GM19239 (cell line): Measurements from ENCODE around the gene FLRT3.

Source experiments
- DNase-seq: peaks from one replicate; pipeline ENCODE4 v3.0.0; 2011; ENCODE audit warnings: low spot score; ENCODE audit not compliant: insufficient read length
- FAIRE-seq: peaks from 2 replicates; lab custom pipeline; 2011; peaks lifted over from hg19 to GRCh38; lab: Jason Lieb, UNC

FLRT3 gene

GRCh38 chr20:14332866-14333265, 4.5 kb downstream of the FLRT3 start:
- no peak for DNase-seq
- FAIRE-seq = no peak

GRCh38 chr20:14331646-14332045, 5.8 kb downstream of the FLRT3 start:
- DNase-seq (no peak), FAIRE-seq (no peak)

GRCh38 chr20:14319704-14320103, 17.7 kb downstream of the FLRT3 start:
- FAIRE-seq = no peak
- DNase-seq = no peak

DNA sequence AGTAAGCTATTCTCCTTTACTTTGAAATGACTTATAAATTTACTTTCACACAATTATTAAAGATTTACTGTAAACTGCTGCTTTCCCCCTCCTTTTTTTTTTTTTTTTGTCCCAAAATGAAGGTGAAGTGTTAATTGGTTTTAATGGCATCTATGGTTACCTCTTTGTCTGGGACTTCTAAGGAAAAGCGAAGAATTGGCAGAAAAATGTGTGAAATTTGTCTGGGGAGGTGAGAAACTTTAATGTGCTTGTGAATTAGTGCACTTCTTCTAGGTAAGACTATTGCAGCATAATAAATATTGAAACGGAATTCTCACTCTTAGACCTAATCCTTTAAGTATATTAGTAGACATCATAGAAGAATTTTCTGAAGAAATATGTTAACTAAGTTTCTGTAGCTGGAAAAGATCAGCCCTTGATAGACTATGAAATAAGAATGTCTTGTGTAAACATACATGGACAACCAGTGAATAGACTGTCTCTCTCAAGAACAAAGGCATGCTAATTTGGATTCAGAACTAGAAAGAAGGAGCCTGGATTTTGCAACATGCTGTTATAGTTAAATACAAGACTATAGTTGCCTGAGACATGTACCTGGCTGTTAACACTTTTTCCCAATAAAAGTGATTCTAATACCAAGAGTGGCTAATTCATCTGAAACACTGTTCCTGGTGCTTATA, 23.9 kb downstream of the FLRT3 start:
- FAIRE-seq (no peak), DNase-seq (no peak)

- no peak for FAIRE-seq
- DNase-seq = no peak
Observed at GRCh38 chr20:14312001-14312400, 25.4 kb downstream of the FLRT3 start.

DNA sequence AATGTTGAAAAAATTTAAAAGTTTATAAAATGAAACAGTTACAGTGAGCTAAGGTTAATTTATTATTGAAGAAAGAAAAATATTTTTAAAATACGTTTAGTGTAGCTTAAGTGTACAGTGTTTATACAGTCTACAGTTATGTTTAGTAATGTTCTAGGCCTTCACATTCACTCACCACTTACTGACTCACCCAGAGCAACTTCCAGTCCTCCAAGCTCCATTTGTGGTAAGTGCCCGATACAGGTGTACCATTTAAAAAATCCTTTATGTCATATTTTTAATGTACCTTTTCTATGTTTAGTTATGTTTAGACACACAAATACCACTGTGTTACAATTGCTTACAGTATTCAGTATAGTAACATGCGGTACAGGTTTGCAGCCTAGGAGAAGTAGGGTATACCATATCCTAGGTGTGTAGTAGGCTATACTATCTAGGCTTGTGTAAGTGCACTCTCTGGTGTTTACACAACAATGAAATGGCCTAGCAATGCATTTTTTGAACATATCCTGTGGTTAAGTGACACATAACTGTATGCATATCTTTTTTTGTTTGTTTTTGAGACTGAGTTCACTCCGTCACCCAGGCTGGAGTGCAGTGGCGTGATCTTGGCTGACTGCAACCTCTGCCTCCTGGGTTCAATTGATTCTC, 26.3 kb downstream of the FLRT3 start:
- DNase-seq (no peak), FAIRE-seq (no peak)

DNA sequence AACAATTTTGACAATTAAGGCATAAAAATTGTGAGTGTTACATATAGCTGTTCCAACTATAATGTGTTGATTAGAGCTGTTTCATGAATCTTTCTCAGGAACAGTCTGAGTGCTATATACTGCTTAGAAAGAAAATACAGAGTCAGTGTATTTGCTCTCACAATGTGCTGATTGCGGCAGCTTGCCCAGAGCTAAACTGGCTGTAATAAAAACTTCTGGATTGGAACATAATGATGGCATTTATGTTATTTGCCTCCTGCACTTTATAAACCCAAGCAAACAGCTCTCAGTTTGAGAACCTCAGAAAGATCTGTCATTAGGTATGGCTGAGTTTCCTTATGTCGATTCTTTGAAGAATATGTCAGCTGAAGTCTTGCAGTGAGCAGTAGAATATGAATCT, 29.5 kb downstream of the FLRT3 start:
- FAIRE-seq (no peak), DNase-seq (no peak)

GRCh38 chr20:14304472-14304871, 32.9 kb downstream of the FLRT3 start:
- DNase-seq = no peak
- no peak for FAIRE-seq

DNA sequence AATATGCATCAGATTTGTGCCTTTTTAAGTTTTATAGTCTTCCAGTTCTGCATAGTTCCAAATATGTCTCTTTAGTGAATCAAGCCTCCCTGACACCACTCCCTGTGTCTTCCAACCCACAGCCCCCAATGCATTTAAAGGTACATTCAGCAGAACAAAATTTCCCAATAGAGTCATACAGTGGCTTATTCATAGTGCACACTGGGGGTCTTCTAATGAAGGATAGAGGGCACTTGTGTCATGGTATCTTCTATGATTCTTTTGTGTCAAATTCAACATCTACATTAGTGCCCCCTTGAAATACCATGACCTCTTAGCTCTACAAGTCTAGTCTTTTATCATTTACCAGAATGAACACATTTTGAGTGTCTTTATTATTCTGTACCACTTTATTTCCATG, 33.8 kb downstream of the FLRT3 start:
- FAIRE-seq (no peak), DNase-seq (no peak)

DNA sequence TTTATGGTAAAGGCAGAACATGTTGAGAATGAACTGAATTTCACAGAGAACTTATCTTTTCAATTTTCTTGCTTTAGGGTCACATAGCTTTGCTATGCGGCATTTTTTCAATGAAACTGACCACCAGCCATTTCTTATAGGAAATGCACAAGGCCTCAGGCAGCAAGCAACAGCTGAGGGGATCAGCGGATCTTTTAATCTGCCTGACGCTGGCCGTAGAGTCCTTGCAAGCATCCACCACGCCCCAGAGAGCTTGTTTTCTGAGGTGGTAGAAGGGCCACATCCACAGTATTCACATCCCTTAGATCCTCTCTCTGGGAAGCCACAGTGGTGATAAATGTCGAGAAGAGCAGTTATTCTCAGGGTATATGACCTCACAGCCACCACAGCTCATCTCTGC, 34.3 kb downstream of the FLRT3 start:
- FAIRE-seq (no peak), DNase-seq (no peak)

DNA sequence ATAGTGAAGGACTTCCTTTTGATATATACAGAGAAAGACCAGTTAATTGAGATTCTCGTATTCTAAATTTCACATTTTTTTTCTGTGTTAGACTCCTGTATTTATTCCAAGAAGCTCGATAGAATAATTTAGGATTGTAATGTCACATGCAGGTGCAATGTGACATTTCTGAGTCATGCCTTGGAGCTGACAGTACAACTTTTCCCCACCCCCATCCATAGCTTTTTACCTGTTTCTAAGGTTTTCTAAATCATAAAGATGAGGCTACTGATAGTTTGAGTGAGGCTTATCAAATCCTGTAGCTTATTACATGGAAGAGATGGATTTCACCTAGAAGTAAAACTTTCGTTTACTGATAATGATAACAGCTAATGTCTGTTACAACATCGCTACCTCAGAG, 37.6 kb downstream of the FLRT3 start:
- no peak for DNase-seq
- FAIRE-seq = no peak

DNA sequence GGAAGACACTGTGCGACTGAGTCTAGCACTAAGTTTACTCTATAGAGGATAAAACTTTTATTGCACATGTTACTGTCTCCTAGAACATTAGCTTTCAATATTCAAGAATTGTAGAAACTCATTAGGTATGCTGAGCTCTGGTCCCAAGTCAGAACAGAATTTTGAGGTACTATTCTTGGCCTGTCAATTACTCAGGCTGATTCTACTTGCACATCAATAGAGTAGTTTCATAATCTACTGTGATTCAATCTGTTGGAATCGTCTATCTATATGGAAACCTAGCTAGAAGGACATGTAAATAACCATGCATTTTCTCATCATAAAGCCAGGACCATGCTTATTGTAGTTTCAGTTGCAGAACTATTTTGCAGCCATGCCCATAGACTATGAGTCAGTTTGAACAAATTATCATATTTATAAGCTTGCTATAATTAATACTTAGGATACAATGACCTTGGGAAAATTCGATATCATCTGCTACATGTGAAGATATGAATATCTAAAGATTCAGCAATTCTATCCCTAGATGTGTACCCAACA, 41.6 kb downstream of the FLRT3 start:
- DNase-seq (no peak), FAIRE-seq (no peak)

DNA sequence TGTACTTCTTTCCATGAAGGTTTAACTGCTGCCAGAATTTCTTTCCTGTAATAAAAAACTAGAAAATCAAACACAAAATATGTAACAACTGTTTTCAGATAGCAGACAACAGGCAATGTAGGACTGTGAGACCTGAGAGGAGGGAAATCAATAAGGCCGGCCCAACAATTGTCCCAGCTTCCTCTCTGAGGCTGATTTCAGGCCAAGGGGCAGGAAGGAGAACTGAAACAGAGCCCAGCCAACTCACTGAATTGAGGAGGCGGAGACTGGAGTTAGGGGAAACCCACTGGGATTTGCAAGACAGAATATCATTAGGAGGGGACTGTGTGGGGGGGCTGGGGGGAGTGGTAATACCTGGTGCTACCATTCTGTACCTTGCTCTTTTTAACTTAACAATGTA, 42.2 kb downstream of the FLRT3 start:
- DNase-seq (no peak), FAIRE-seq (no peak)

DNA sequence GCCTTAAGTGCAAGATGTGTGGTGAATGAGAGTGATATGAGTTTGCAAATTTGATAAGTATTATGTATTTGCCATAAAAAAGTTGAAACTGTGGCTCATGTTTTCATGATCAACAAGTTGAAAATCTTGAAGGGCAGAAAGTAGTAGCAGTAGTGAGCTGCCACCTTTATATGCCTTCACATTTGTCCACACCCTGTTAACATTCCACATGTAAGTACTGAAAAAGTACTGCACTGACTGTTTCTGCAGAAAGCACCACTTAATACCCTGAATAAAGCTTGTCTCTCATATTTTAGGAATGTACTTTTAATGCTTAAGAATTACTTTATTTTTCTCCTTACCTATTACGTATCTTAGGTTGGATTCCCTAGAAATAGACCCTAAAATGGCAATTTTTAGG, 45.9 kb downstream of the FLRT3 start:
- DNase-seq = no peak
- FAIRE-seq = no peak

- no peak for FAIRE-seq
- DNase-seq = no peak
Observed at GRCh38 chr20:14288341-14289330, 48.8 kb downstream of the FLRT3 start.

GRCh38 chr20:14284443-14284842, 53.0 kb downstream of the FLRT3 start:
- no peak for FAIRE-seq

GRCh38 chr20:14282140-14282539, 55.3 kb downstream of the FLRT3 start:
- no peak for FAIRE-seq
- no peak for DNase-seq

More at GRCh38 chr20:14284443-14284842, 53.0 kb downstream of the FLRT3 start:
- no peak for DNase-seq
